ENCODE results near the gene MACO1. TPM values are rescaled to one million over a fixed set of nuclear protein-coding genes. Genes with fewer than 3 reads are reported as not detected.
"Not testable (repeated sequence)": the region's sequence is repeated elsewhere in the genome, so short reads cannot be mapped to it uniquely, and the experiment has no call there.

Gene MACO1
- total RNA-seq, 2 experiments from 2014 or later, result 17.1 to 18.0 TPM

- H3K4me3 Mint-ChIP-seq; H3K36me3 Mint-ChIP-seq (ENCODE audit: low read depth); POLR2A ChIA-PET; H3K27ac Mint-ChIP-seq; H3K27me3 Mint-ChIP-seq; CTCF ChIA-PET; H3K4me1 Mint-ChIP-seq (ENCODE audit: low read depth); ATAC-seq; intact Hi-C loops (cut with micrococcal nuclease); DNase-seq; H3K9me3 Mint-ChIP-seq: not testable (repeated sequence)
Measured at GRCh38 chr1:25419339-25419738, 11.4 kb upstream of the MACO1 start.

GRCh38 chr1:25420715-25421114 is 10.0 kb upstream of the MACO1 start, which contains the start of gene RHCE:
TSS of gene RHCE (minus strand) at chr1:25420825. CDS start at chr1:25420786, 39 bp downstream.
- H3K36me3 Mint-ChIP-seq (ENCODE audit: low read depth); H3K9me3 Mint-ChIP-seq; DNase-seq; intact Hi-C loops (cut with micrococcal nuclease); H3K27ac Mint-ChIP-seq; H3K27me3 Mint-ChIP-seq; H3K4me3 Mint-ChIP-seq; CTCF ChIA-PET; ATAC-seq; H3K4me1 Mint-ChIP-seq (ENCODE audit: low read depth); POLR2A ChIA-PET: not testable (repeated sequence)

GRCh38 chr1:25423206-25423605 is 7.5 kb upstream of the MACO1 start:
- intact Hi-C loops (cut with micrococcal nuclease); CTCF ChIA-PET: not testable (repeated sequence)

GRCh38 chr1:25425098-25426085 is 5.3 kb upstream of the MACO1 start:
- Mint-ChIP-seq H3K27ac (no peak overlapping the region), H3K27me3 (no peaks in the 10 kb centered on the region), H3K9me3 (no peaks in the 10 kb centered on the region), H3K4me3 (no peak overlapping the region), H3K36me3 (ENCODE audit: low read depth) (no peaks in the 10 kb centered on the region), H3K4me1 (ENCODE audit: low read depth) (peaks cover 7% of the 10 kb centered on the region)
- POLR2A ChIA-PET, result interaction anchor here (1.3 kb wide), 1 partner anchor 12 kb away, joined by 3 read pairs; no protein-coding TSS in a partner anchor
- CTCF ChIA-PET, result interaction anchor here (1.0 kb wide), 1 partner anchor 25 kb away, joined by 3 read pairs; no protein-coding TSS in a partner anchor
- DNase-seq, result no peak
- no peak for ATAC-seq
- intact Hi-C loops (cut with micrococcal nuclease), result no loop called here
- TF ChIP-seq CTCF (IDR thresholded peaks at IDR 0.05), result no peak

More at GRCh38 chr1:25423206-25423605, 7.5 kb upstream of the MACO1 start:
- H3K27me3 Mint-ChIP-seq; H3K9me3 Mint-ChIP-seq; H3K27ac Mint-ChIP-seq; H3K36me3 Mint-ChIP-seq (ENCODE audit: low read depth); H3K4me3 Mint-ChIP-seq; ATAC-seq; POLR2A ChIA-PET; DNase-seq; H3K4me1 Mint-ChIP-seq (ENCODE audit: low read depth): not testable (repeated sequence)

GRCh38 chr1:25427696-25428095 is 3.0 kb upstream of the MACO1 start:
- intact Hi-C loops (cut with micrococcal nuclease), result no loop called here
- CTCF ChIA-PET, result interaction anchor here (1.0 to 2.1 kb wide), 6 partner anchors 9 to 145 kb away, joined by 3 to 5 read pairs (median 4); no protein-coding TSS in a partner anchor
- H3K4me3 Mint-ChIP-seq, result no peak overlapping the region
- TF ChIP-seq CTCF (IDR thresholded peaks at IDR 0.05), result no peak
- ATAC-seq (no peak), DNase-seq (no peak)
- H3K27ac Mint-ChIP-seq, result no peak overlapping the region
- H3K36me3 Mint-ChIP-seq (ENCODE audit: low read depth), result peaks cover 9% of the 10 kb centered on the region
- peaks cover 16% of the 10 kb centered on the region for H3K4me1 Mint-ChIP-seq (ENCODE audit: low read depth)
- H3K9me3 Mint-ChIP-seq, result no peaks in the 10 kb centered on the region
- H3K27me3 Mint-ChIP-seq, result no peaks in the 10 kb centered on the region
- POLR2A ChIA-PET, result interaction anchor here (0.8 to 1.2 kb wide), 2 partner anchors 13 to 463 kb away, joined by 3 to 4 read pairs; no protein-coding TSS in a partner anchor

- no peak for TF ChIP-seq CTCF (IDR thresholded peaks at IDR 0.05)
Measured at GRCh38 chr1:25428475-25429166, 2.1 kb upstream of the MACO1 start.

More at GRCh38 chr1:25428475-25429166, 2.1 kb upstream of the MACO1 start:
- DNase-seq (no peak), ATAC-seq (no peak)
- H3K36me3 Mint-ChIP-seq (ENCODE audit: low read depth), result peaks cover 9% of the 10 kb centered on the region
- peak overlapping the region; percentile 28 for H3K4me3 Mint-ChIP-seq
- POLR2A ChIA-PET, result interaction anchor here (0.8 to 1.2 kb wide), 2 partner anchors 13 to 464 kb away, joined by 3 to 4 read pairs; no protein-coding TSS in a partner anchor
- intact Hi-C loops (cut with micrococcal nuclease), result no loop called here
- H3K4me1 Mint-ChIP-seq (ENCODE audit: low read depth), result peaks cover 24% of the 10 kb centered on the region
- CTCF ChIA-PET, result interaction anchor here (0.6 to 2.1 kb wide), 9 partner anchors 13 to 601 kb away, joined by 3 to 5 read pairs (median 3); no protein-coding TSS in a partner anchor
- no peaks in the 10 kb centered on the region for H3K9me3 Mint-ChIP-seq
- H3K27ac Mint-ChIP-seq, result no peak overlapping the region
- no peaks in the 10 kb centered on the region for H3K27me3 Mint-ChIP-seq

All from activated CD8-positive, alpha-beta T cell treated with anti-CD3 and anti-CD28 coated beads for 36 hours (primary cell).